SK-N-SH (cell line): Measurements from ENCODE around the gene SDK1. TPM values are rescaled to one million over a fixed set of nuclear protein-coding genes. Genes with fewer than 3 reads are reported as not detected.
A peak's percentile ranks its signal among the peaks of the same experiment; 100 is the strongest.

Experiments used
- CTCF ChIA-PET: fragments of 300-600, 350-600 bp; formaldehyde crosslinking; extraction: SDS; loops from one replicate; lab custom pipeline; 2021; lab: Yijun Ruan, JAX
- POLR2A ChIA-PET: fragments of 350-600 bp; sonication (Branson Sonifier 250); formaldehyde crosslinking; extraction: SDS; loops from one replicate; lab custom pipeline; 2020; ENCODE audit warnings: antibody characterized with exemption, inconsistent platforms; lab: Yijun Ruan, JAX
- DNase-seq: peaks from one replicate; pipeline ENCODE4 v3.0.0; 2012
- H2AFZ ChIP-seq: fragments of 200-600 bp; sonication (generic); 2 replicates; pipeline ENCODE4 v1.8.1; 2016; ENCODE audit warnings: antibody characterized with exemption, mild to moderate bottlenecking, low read depth
- H3F3A ChIP-seq: fragments of 200-600 bp; sonication (generic); replicated peaks from 2 replicates; pipeline ENCODE3; 2016; ENCODE audit warnings: antibody characterized with exemption, mild to moderate bottlenecking; ENCODE audit not compliant: insufficient read depth
- H3K27ac ChIP-seq, 2 experiments: fragments of 200-500 bp in 1 of 2; fragments of 200-600 bp in 1 of 2; sonication (Bioruptor generic) in 1 of 2; sonication (generic), shearing (Covaris generic) in 1 of 2; 2 replicates each; pipeline versions ENCODE4 v1.5.1 to v1.6.1; 2014 to 2016; ENCODE audit warnings: low read depth in 2 of 2, inconsistent platforms in 1 of 2, low read length in 1 of 2, mild to moderate bottlenecking in 1 of 2, mixed read lengths in 1 of 2
- H3K27me3 ChIP-seq: fragments of 200-600 bp; sonication (generic), shearing (Covaris generic); 2 replicates; pipeline ENCODE4 v1.6.1; 2016; ENCODE audit warnings: mixed run types; ENCODE audit not compliant: insufficient read depth
- H3K36me3 ChIP-seq, 2 experiments: fragments of 200-500 bp in 1 of 2; fragments of 200-600 bp in 1 of 2; sonication (Bioruptor generic) in 1 of 2; sonication (generic) in 1 of 2; replicated peaks in 1 of 2; 2 replicates each; pipeline versions ENCODE3 to v1.5.1; 2014 to 2016; ENCODE audit warnings: low read length in 1 of 2, mild to moderate bottlenecking in 1 of 2; ENCODE audit not compliant: insufficient read depth in 2 of 2, control insufficient read depth in 1 of 2
- H3K4me1 ChIP-seq, 2 experiments: fragments of 200-500 bp in 1 of 2; fragments of 200-600 bp in 1 of 2; sonication (Bioruptor generic) in 1 of 2; sonication (generic), shearing (Covaris generic) in 1 of 2; 2 replicates each; pipeline versions ENCODE4 v1.5.1 to v1.6.1; 2014 to 2016; ENCODE audit warnings: low read depth in 1 of 2, low read length in 1 of 2, mixed run types in 1 of 2; ENCODE audit not compliant: insufficient read depth in 2 of 2, control insufficient read depth in 1 of 2
- H3K4me2 ChIP-seq: fragments of 200-600 bp; sonication (generic), shearing (Covaris generic); 2 replicates; pipeline ENCODE4 v1.6.1; 2017; ENCODE audit warnings: mixed run types
- H3K4me3 ChIP-seq, 2 experiments: fragments of 200-500 bp in 1 of 2; fragments of 200-600 bp in 1 of 2; sonication (Bioruptor generic) in 1 of 2; sonication (generic), shearing (Covaris generic) in 1 of 2; 2 replicates each; pipeline versions ENCODE4 v1.5.1 to v1.8.1; 2014 to 2016; ENCODE audit warnings: low read depth in 2 of 2, inconsistent platforms in 1 of 2, low read length in 1 of 2, mild to moderate bottlenecking in 1 of 2, mixed read lengths in 1 of 2, moderate library complexity in 1 of 2
- H3K79me2 ChIP-seq: fragments of 200-600 bp; sonication (generic); 2 replicates; pipeline ENCODE4 v1.8.1; 2017; ENCODE audit warnings: mild to moderate bottlenecking; ENCODE audit not compliant: insufficient read depth
- H3K9ac ChIP-seq: fragments of 200-600 bp; sonication (generic); 2 replicates; pipeline ENCODE4 v1.6.1; 2017; ENCODE audit warnings: mixed run types
- H3K9me2 ChIP-seq: fragments of 200-600 bp; sonication (generic); 2 replicates; pipeline ENCODE4 v1.6.1; 2017; ENCODE audit warnings: mixed run types
- H3K9me3 ChIP-seq: fragments of 200-600 bp; sonication (generic); 2 replicates; pipeline ENCODE4 v1.6.1; 2017; ENCODE audit warnings: mixed run types, mild to moderate bottlenecking, moderate library complexity
- H4K20me1 ChIP-seq: fragments of 200-600 bp; sonication (generic); 2 replicates; pipeline ENCODE4 v1.6.1; 2017; ENCODE audit warnings: mild to moderate bottlenecking, mixed run types; ENCODE audit not compliant: insufficient read depth
- CTCF ChIP-seq: fragments of 200-600 bp; sonication (generic); IDR thresholded peaks from 2 replicates; pipeline ENCODE4 v1.6.1; 2017; ENCODE audit warnings: antibody characterized with exemption, mild to moderate bottlenecking, moderate library complexity
- ELF1 ChIP-seq: IDR thresholded peaks from 2 replicates; pipeline ENCODE4 v1.4.0; 2012
- EZH2phosphoT487 ChIP-seq: fragments of 200-600 bp; sonication (generic); IDR thresholded peaks from 2 replicates; pipeline ENCODE4 v1.6.1; 2017; ENCODE audit warnings: low read depth, mixed run types, mild to moderate bottlenecking, antibody characterized with exemption, moderate library complexity, borderline replicate concordance
- FOSL2 ChIP-seq: IDR thresholded peaks from 2 replicates; pipeline ENCODE4 v1.4.0; 2012; ENCODE audit warnings: low read depth, mild to moderate bottlenecking, moderate library complexity, borderline replicate concordance
- FOXJ3 ChIP-seq: sonication (generic); formaldehyde crosslinking; IDR thresholded peaks from 2 replicates; pipeline ENCODE4 v1.5.1; 2020; ENCODE audit warnings: mild to moderate bottlenecking, missing genetic modification reagents
- GATA2 ChIP-seq: sonication (generic); formaldehyde crosslinking; IDR thresholded peaks from 2 replicates; pipeline ENCODE4 v1.5.0; 2020; ENCODE audit warnings: mild to moderate bottlenecking, missing genetic modification reagents
- IRF3 ChIP-seq: fragments of 150-350 bp; IDR thresholded peaks from 2 replicates; pipeline ENCODE4 v1.6.1; 2016; ENCODE audit warnings: mild to moderate bottlenecking, low read depth, low read length
- JUND ChIP-seq: IDR thresholded peaks from 2 replicates; pipeline ENCODE4 v1.4.0; 2012
- MAX ChIP-seq: IDR thresholded peaks from 2 replicates; pipeline ENCODE4 v1.4.0; 2012; ENCODE audit warnings: low read depth
- MXI1 ChIP-seq: IDR thresholded peaks from 2 replicates; pipeline ENCODE4 v1.6.1; 2012; ENCODE audit warnings: mild to moderate bottlenecking, low read depth, low read length, improper control_type of control experiment
- NFIC ChIP-seq: IDR thresholded peaks from 2 replicates; pipeline ENCODE4 v1.4.0; 2012; ENCODE audit warnings: borderline replicate concordance
- PBX3 ChIP-seq: IDR thresholded peaks from 2 replicates; pipeline ENCODE4; 2012
- POLR2AphosphoS5 ChIP-seq: IDR thresholded peaks from 2 replicates; pipeline ENCODE4 v1.6.1; 2012; ENCODE audit warnings: low read depth, low read length
- RXRA ChIP-seq: IDR thresholded peaks from 2 replicates; pipeline ENCODE4 v1.4.0; 2012; ENCODE audit warnings: low read depth, mild to moderate bottlenecking, borderline replicate concordance
- SIN3A ChIP-seq: IDR thresholded peaks from 2 replicates; pipeline ENCODE4 v1.6.1; 2012; ENCODE audit warnings: low read depth, mild to moderate bottlenecking, low read length, moderate library complexity, borderline replicate concordance
- SMC3 ChIP-seq: IDR thresholded peaks from 2 replicates; pipeline ENCODE4 v1.6.1; 2012; ENCODE audit warnings: low read depth, low read length, improper control_type of control experiment
- TAF1 ChIP-seq: IDR thresholded peaks from 2 replicates; pipeline ENCODE4 v1.6.1; 2012; ENCODE audit warnings: low read depth, mild to moderate bottlenecking, low read length, moderate library complexity, borderline replicate concordance
- TCF12 ChIP-seq: IDR thresholded peaks from 2 replicates; pipeline ENCODE4 v1.4.0; 2012
- TEAD4 ChIP-seq: IDR thresholded peaks from 2 replicates; pipeline ENCODE4 v1.4.0; 2012; ENCODE audit warnings: mild to moderate bottlenecking, borderline replicate concordance; ENCODE audit not compliant: insufficient read depth
- USF1 ChIP-seq: IDR thresholded peaks from 2 replicates; pipeline ENCODE4 v1.4.0; 2012; ENCODE audit warnings: low read depth, borderline replicate concordance
- USF2 ChIP-seq: fragments of 150-350 bp; IDR thresholded peaks from 2 replicates; pipeline ENCODE4 v1.6.1; 2017; ENCODE audit warnings: antibody characterized with exemption, low read length, low read depth, borderline replicate concordance
- YY1 ChIP-seq: IDR thresholded peaks from 2 replicates; pipeline ENCODE4 v1.4.0; 2012; ENCODE audit warnings: low read depth, mild to moderate bottlenecking
- ZBTB33 ChIP-seq: IDR thresholded peaks from 2 replicates; pipeline ENCODE4 v1.4.0; 2012; ENCODE audit warnings: low read depth, borderline replicate concordance
- WGBS: methylation state at CpG from one replicate; pipeline ENCODE4 v1.1.6; 2017; ENCODE audit warnings: low lambda C conversion rate; 5-methylcytosine and 5-hydroxymethylcytosine counted together
- polyA plus RNA-seq, 3 experiments: library from polyadenylated mRNA; depleted of rRNA; stranded (reverse); fragments of >200 nt; gene quantifications; 2 replicates each; pipeline ENCODE4 v1.2.3, GENCODE V29; 2012

The SDK1 gene
- polyA plus RNA-seq, 1 of the 3 experiments (the other 2 are of a cell fraction), result 1.2 TPM

- H3K4me3 ChIP-seq, result peak overlapping the region in 1 of 2 experiments; percentile 30; a peak in 2 of 4 replicates
- no peaks in the 10 kb centered on the region for H4K20me1 ChIP-seq
- DNase-seq, result no peak
- peak overlapping the region; percentile 14; the same call in 1 of the 2 replicates for H2AFZ ChIP-seq
- ChIA-PET CTCF (interaction anchor here (0.7 to 1.9 kb wide), 4 partner anchors 9 to 12 kb away, joined by 3 to 8 read pairs (median 4); no protein-coding TSS in a partner anchor), POLR2A (no interaction called here)
- peaks cover 18% of the 10 kb centered on the region for H3F3A ChIP-seq
- no peaks in the 10 kb centered on the region for H3K27me3 ChIP-seq
- no peaks in the 10 kb centered on the region for H3K9me3 ChIP-seq
- H3K79me2 ChIP-seq, result peaks cover 6% of the 10 kb centered on the region; the same call in 1 of the 2 replicates
- H3K27ac ChIP-seq, result peak overlapping the region in 1 of 2 experiments; percentile 76; a peak in 2 of 4 replicates
- 10% methylated on average over 3 of the region's 3 CpGs for WGBS
- H3K36me3 ChIP-seq, result peaks cover 0 to 2% of the 10 kb centered on the region in 2 experiments
- H3K9ac ChIP-seq, result no peak overlapping the region; the same call in 1 of the 2 replicates
- peak overlapping the region; percentile 51 for H3K4me2 ChIP-seq
- H3K9me2 ChIP-seq, result no peaks in the 10 kb centered on the region
- H3K4me1 ChIP-seq, result peaks cover 0 to 13% of the 10 kb centered on the region in 2 experiments; a peak in 3 of 4 replicates
- TF ChIP-seq FOXJ3 (CRISPR knock-in tag) (no peak), EZH2phosphoT487 (no peak), ZBTB33 (no peak), MXI1 (no peak), RXRA (peak; percentile 53), ELF1 (no peak), SIN3A (0 out of 2 replicates have a peak, but pooled peaks have one; percentile 61), TAF1 (peak; percentile 43; the same call in 1 of the 2 replicates), NFIC (peak; percentile 86), USF2 (no peak), CTCF (peak; percentile 26), SMC3 (no peak), MAX (peak; percentile 56; the same call in 1 of the 2 replicates), USF1 (no peak), IRF3 (no peak), PBX3 (peak; percentile 85), TEAD4 (peak; percentile 81; the same call in 1 of the 2 replicates), POLR2AphosphoS5 (peak; percentile 41; the same call in 1 of the 2 replicates), TCF12 (peak; percentile 88), JUND (peak; percentile 93), GATA2 (CRISPR knock-in tag) (no peak), YY1 (no peak), FOSL2 (peak; percentile 96)
These were observed 138.4 kb downstream of the SDK1 start for GRCh38 chr7:3439333-3440030.
